GM21723 (cell line): ENCODE results near the gene TNFRSF12A.

Experiments
- ATAC-seq: cut with Tn5 transposase; IDR thresholded peaks from one replicate; pipeline ENCODE4 v1.9.1; 2021; ENCODE audit warnings: mild to moderate bottlenecking, moderate library complexity; ENCODE audit not compliant: unreplicated experiment

Gene TNFRSF12A

DNA sequence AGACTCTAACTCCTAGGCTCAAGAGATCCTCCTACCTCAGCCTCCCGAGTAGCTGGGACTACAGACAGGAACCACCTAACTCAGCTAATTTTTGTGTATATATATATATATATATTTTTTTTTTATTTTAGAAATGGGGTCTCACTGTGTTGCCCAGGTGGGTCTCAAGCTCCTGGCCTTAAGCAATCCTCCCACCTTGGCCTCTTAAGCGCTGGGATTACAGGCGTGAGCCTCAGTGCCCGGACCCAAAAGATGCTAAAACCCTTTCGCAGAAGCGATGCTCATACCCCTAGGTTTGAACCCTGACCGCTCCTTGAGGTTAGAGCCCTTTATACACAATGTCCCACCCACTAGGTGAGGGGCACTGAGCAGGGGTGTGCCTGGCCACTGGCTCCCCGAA, 9.7 kb upstream of the TNFRSF12A start:
- ATAC-seq, result no peak

DNA sequence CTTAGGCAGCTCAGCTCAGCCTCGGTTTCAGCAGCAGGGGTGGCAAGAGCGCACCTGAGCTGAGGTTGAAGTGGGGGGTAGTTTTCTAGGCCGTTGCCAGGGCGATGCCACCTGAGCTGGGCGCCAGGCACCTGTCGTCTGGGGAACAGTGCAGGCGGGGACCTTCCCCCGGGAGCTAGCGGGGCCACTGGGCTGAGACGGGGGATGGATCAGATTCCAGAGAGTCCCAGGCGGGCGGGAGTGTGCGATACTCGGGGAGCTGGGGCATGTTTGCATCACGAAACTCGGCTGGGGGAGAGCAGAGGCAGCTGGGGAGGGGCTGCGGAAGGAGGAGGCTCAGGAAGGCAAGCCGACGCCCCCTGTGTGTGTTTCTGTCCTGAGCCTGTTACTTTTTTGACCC, 7.9 kb upstream of the TNFRSF12A start:
- no peak for ATAC-seq

DNA sequence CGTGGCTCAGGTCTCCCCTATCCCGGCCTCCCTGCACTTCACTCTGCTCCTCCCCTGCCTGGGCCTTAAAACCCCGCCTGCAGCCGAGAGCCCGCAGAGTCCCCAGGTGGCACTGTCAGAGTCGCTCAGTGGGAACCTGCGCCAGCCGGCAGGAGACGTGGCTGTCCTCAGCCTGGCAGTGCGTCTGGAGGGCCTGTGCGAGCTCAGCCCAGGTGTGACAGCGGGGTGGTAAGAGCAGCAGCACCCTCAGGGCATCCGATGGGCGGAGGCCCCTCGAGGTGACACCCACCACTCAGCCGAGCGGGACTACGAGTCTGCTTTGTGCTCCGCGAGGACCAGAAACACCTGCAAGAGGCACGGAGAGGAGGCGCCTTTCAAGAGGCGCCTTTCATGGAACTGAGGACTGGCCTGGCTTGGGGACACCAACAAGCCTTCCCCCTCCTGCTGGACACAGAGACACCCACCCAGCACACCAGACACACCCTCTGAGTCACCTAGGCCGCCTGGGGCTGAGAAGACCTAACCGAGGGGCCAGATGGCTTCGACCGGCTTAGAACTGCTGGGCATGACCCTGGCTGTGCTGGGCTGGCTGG, 7.2 kb upstream of the TNFRSF12A start, which contains the start of gene CLDN9:
CLDN9 (plus strand) TSS at position 96 of the 593 bp plus-strand sequence; CDS start at position 536, 440 bp downstream.
- no peak for ATAC-seq

DNA sequence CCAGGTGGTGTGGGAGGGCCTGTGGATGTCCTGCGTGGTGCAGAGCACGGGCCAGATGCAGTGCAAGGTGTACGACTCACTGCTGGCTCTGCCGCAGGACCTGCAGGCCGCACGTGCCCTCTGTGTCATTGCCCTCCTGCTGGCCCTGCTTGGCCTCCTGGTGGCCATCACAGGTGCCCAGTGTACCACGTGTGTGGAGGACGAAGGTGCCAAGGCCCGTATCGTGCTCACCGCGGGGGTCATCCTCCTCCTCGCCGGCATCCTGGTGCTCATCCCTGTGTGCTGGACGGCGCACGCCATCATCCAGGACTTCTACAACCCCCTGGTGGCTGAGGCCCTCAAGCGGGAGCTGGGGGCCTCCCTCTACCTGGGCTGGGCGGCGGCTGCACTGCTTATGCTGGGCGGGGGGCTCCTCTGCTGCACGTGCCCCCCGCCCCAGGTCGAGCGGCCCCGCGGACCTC, 6.6 kb upstream of the TNFRSF12A start:
- no peak for ATAC-seq

DNA sequence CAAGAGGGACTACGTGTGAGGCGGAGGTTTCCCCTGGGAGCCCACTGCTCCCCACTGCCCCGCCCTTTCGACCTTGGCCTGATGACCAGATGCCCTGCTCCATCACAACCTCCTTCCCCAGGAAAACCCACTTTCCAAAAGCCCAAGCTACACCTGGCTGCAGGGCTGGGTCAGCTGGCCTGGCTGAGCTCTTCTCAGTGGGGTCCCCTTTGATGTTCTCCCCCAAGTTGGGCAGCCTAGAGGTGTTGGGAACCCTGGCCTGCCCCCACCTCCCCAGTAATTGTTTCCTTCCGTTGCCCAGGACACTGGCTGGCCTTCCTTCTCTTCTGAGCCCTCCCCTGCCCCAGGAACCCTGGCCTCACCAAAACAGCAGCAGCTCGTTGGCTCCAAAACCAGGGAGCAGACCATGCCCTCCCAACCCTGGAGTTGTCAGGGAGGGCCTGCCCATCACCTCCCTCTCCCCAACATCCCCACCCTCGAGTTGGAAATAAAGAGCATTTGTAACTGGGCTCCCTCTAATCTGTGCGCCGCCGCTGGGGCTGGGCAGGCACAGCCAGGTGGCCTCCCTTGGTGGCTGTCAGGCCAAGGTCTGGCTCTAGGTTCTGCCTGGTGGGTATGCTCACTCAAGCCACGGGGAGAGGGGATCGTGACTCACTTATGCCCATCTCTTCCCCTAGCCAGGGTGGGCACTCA, 6.0 kb upstream of the TNFRSF12A start:
- no peak for ATAC-seq

DNA sequence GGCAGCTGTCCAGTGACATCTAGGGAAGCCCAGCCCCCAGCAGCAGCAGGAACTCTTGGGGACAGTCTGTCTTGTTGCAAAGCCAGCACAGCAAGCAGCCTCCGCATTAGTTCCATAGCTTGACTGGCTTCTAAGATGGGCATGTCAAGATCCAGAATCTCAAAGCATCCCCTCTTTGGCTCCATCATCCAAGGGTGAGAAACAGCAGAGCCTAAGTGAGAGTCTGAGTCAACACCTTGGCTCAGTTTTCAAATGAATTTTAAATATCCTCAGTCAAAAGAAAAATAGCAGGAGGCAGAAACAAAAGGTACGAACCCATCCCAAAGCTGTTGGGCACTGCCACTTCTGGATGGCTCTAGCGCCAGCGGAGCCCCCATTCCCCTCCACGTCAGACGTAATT, 5.2 kb upstream of the TNFRSF12A start:
- no peak for ATAC-seq

DNA sequence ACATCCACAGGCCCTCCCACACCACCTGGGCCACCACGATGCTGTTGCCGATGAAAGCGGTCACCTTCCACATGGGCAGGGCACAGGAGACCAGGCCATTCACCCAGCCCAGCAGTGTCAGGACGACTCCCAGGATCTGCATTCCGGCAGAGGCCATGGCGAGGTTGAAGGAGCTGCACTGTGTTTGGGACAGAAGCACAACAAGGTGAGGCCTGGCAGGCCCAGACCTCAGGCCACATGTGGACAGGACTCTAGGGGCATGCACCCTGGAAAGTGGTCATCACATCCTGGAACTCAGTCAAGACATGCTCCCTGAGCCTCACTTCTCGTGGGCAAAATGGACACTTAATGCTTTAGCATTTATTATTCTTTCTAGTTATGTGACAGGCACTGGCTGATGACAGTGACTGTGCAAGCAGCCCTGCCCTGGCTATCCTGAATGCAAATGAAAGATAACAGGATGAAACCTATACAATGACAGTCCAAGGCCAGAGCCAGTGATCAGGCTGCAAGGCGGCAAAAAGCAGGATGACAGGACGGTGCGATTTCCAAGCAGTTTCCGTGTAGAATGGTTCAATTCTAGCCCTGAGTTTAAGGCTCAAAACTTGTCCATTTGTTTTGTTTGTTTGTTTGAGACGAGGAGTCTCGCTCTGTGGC, 4.2 kb upstream of the TNFRSF12A start:
- no peak for ATAC-seq

DNA sequence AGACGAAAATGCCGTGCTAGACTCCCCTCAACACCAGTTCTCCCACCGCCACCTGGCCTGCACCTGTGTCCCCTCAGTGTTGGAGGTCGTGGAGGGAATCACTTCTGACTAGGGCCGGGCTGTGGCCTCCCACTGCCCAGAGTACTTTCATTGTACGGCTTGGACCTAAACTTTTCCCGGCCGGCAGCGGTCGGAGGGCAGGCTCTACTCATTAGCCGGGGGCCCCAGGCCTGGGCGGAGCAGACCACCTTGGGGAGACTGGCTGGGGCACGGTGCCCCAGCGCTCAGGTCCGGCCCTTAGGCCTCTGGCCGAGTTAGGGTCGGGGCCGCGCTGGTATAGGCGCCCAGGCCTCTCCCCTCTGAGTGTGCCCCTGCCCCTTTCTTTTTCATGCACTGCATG, 2.8 kb upstream of the TNFRSF12A start:
- no peak for ATAC-seq

DNA sequence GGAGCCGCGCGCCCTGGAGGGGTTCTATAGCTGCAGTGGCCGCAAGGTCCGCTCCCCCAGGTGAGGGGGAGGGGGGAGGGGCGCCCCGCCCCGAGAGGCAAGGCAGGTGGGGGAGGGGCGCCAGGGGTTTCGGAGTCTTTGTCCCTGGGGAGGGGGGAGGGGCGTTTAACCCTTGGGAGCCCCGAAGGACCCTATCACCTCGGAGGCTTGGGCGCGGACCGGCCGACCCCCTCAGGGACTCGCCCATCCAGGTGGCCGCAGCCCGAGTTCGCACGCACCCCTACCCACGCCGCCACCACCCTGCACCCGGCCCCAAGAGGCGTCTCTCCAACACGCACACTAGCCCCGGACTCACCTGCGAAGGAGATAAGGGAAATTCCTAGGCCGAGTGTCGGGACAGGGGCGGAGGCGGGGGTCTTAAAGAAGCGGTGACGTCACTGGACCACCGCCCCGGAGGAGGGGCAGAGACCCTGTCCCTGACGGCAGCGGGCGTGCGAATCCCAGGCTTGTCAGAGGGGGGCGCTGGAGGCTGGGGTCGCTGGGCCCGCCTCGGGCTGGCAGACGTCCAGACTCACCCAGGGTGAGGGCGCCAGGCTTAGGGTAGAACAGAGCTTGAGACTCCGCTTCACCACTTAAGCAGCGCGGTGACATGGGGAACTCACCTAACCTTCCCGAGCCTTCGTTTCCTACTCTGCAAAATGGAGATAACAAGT, 2.2 kb upstream of the TNFRSF12A start, which contains the start of gene CLDN6:
CLDN6 (minus strand) TSS at position 390 of the 713 bp plus-strand sequence. CDS start 2,162 bp downstream, outside the sequence.
- no peak for ATAC-seq

DNA sequence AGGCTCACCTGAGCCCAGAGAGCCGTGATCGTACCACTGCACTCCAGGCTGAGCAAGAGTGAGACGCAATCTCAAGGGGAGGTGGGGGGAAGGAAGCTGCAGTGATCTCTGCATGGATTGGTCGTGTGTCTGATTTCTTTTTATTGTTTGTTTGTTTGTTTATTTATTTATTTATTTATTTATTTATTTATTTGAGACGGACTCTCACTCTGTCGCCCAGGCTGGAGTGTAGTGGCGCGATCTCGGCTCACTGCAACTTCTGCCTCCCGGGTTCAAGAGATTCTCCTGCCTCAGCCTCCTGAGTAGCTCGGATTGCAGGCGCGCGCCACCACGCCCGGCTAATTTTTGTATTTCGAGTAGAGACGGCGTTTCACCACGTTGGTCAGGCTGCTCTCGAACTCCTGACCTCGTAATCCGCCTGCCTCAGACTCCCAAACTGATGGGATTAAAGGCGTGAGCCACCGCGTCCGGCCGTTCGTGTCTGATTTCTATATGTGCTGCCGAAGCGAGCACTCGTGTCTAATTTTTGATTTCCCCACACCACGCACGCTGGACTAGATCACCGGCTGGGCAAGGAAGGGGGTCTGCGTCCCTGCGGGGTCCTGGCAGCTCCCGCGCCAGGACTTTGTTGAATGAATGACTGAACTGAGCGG, 448 bp upstream of the TNFRSF12A start:
- ATAC-seq, result no peak

DNA sequence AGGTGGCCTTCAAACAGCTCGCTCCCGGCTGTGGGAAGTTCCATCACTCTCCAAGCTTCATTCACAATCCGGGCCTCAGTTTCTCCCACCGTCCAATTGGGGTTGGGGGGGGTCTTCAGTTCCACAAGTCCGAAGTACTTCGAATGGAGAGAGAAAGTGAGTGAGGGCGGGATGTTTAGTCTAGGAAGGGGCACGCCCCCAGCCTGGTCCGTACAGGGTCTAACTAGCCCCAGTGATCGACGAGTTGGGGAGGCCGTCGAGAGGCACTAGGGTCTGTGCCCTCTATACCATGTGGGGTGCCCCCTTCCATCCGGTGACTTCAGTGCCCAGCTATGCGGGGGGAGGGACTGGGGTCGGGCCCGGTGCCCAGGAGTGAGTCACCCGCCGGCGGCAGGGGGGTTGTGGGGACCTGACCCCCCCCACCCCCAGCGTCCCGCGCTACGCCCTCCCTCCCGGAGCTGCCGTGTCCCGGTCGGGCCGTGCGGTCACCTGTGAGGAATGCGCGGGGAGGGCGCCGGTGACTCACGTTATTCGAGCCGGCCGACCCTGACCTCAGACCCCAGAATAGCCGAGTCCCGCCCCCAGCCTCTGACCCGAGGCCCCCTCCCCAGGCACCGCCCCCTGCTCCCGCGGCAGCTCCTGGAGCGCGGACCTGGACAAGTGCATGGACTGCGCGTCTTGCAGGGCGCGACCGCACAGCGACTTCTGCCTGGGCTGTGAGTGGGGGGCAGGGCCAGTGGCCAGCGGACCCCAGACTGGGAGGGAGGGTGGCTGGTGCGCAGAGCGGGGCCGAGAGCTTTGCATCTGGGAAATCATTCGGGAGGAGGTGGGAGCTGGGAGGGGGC, 658 bp downstream of the TNFRSF12A start:
- ATAC-seq, result no peak

DNA sequence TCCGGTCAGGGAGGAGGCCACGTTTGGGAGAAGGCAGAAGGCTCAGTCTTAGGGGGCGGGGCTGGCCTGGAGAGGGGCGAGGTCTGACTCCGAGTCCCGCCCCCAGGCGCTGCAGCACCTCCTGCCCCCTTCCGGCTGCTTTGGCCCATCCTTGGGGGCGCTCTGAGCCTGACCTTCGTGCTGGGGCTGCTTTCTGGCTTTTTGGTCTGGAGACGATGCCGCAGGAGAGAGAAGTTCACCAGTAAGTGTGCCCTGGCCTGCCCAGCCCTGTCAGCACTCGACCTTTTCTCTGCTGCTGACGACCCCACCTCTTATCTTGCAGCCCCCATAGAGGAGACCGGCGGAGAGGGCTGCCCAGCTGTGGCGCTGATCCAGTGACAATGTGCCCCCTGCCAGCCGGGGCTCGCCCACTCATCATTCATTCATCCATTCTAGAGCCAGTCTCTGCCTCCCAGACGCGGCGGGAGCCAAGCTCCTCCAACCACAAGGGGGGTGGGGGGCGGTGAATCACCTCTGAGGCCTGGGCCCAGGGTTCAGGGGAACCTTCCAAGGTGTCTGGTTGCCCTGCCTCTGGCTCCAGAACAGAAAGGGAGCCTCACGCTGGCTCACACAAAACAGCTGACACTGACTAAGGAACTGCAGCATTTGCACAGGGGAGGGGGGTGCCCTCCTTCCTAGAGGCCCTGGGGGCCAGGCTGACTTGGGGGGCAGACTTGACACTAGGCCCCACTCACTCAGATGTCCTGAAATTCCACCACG, 1.5 kb downstream of the TNFRSF12A start:
- ATAC-seq, result no peak

DNA sequence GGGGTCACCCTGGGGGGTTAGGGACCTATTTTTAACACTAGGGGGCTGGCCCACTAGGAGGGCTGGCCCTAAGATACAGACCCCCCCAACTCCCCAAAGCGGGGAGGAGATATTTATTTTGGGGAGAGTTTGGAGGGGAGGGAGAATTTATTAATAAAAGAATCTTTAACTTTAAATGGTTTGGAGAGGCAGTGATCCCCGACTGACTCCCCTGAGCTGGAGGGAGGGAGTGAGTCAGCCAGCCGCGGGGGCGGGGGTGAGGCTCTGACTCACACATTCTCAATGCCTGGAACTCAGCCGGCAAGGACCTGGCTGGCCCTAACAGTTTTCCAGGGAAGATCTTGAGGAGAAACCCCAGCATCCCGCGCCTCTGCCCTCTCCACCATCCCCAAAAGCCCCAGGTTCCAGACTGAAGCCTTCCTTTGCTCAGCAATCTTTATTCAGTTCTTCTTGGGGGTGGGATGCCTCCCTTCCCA, 2.1 kb downstream of the TNFRSF12A start:
- no peak for ATAC-seq

DNA sequence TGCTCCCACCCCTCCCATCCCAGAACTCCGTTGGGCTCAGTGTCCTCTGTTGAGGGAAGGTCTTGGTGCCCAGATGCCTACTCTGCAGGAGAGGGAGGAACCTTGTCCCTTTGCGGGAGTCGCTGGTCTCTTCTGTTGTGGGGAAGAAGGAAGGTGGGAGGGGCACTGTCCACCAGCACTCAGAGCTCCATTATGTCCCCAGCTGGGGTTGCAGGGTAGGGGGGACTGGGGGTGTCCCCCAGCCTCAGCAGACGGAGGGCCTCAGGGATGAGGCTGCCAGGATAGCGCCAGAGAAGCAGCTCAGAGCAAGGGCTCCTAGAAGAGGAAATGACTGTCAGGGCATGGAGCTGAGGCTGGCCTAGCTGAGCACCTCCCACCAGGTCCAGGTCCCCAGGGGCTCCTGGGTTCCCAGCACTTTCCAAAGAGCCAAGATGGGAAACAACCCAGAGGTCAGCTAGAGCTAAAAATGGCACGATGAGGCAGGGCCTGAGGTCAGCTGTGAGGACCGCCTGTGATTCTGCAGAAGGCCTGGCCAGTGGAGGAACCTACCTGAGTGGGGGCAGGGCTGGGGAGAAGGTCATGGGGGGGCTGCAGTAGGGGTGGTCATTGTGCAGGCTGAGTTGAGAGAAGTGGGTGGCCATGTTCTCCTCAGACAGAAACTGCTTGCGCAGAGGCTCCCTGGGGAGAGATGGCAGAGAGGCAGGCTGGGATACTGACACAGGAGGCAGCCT, 2.7 kb downstream of the TNFRSF12A start:
- no peak for ATAC-seq

DNA sequence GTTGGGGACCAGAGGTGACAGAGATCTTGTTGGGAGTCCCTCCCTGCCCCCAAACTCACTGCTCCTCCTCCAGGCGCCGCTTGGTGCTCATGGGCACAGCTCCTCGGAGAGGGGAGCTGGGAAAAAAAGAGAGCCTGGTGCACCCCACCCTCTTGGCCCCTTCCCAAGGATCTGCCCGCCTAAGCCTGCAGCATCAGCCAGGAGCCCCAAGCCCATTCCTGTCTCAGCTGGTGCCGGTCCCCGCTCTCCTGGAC, 3.2 kb downstream of the TNFRSF12A start:
- ATAC-seq, result peak; percentile 1

DNA sequence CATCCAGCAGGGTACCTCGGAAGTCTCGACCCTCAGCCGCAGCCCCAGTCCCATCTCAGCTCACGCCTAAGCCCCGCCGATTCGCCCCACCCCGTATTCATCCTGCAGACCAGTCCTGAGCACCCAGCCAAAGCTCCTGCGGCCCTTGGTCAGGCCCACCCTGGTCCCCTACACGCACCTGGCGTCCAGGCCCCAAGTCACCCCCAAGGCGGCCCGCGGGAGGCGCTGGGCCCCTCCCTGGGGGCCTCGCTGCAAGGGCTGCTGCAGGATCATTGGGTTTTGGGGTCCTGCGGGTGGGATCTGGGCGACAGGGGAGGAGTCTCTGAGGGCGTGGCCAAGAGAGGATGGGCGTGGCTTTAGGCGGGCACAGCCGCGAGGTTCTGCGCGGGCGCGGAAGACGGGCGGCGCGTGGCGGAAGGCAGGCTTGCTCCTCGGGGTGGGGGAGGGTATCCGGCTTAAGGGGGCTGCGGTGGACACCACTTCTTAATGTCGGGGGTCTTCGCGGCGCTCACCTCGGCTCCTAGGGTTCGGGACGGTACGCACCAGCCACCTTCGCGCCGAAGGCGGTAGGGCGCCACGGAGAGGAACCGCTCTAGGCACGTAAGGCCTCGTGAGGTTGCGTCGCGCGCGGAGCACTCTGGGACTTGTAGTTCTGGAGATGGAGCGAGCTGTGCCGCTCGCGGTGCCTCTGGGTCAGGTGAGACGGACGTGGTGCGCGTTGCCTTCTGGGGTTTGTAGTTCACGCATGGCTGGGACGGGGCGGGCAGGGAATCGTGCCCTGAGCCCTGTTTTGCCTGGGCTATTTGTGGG, 3.7 kb downstream of the TNFRSF12A start, which contains the start of the genes HCFC1R1 and THOC6:
HCFC1R1 (minus strand) TSS at position 274 of the 810 bp plus-strand sequence; CDS start at position 273, 1 bp downstream.
THOC6 (plus strand) TSS at position 367 of the 810 bp plus-strand sequence; CDS start at position 659, 292 bp downstream.
- ATAC-seq, result peak; percentile 72
